ENCODE measurements around the gene PUS7L.
"Not testable (repeated sequence)": the region's sequence is repeated elsewhere in the genome, so short reads cannot be mapped to it uniquely, and the experiment has no call there.

Gene PUS7L, protein sequence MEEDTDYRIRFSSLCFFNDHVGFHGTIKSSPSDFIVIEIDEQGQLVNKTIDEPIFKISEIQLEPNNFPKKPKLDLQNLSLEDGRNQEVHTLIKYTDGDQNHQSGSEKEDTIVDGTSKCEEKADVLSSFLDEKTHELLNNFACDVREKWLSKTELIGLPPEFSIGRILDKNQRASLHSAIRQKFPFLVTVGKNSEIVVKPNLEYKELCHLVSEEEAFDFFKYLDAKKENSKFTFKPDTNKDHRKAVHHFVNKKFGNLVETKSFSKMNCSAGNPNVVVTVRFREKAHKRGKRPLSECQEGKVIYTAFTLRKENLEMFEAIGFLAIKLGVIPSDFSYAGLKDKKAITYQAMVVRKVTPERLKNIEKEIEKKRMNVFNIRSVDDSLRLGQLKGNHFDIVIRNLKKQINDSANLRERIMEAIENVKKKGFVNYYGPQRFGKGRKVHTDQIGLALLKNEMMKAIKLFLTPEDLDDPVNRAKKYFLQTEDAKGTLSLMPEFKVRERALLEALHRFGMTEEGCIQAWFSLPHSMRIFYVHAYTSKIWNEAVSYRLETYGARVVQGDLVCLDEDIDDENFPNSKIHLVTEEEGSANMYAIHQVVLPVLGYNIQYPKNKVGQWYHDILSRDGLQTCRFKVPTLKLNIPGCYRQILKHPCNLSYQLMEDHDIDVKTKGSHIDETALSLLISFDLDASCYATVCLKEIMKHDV

DNA sequence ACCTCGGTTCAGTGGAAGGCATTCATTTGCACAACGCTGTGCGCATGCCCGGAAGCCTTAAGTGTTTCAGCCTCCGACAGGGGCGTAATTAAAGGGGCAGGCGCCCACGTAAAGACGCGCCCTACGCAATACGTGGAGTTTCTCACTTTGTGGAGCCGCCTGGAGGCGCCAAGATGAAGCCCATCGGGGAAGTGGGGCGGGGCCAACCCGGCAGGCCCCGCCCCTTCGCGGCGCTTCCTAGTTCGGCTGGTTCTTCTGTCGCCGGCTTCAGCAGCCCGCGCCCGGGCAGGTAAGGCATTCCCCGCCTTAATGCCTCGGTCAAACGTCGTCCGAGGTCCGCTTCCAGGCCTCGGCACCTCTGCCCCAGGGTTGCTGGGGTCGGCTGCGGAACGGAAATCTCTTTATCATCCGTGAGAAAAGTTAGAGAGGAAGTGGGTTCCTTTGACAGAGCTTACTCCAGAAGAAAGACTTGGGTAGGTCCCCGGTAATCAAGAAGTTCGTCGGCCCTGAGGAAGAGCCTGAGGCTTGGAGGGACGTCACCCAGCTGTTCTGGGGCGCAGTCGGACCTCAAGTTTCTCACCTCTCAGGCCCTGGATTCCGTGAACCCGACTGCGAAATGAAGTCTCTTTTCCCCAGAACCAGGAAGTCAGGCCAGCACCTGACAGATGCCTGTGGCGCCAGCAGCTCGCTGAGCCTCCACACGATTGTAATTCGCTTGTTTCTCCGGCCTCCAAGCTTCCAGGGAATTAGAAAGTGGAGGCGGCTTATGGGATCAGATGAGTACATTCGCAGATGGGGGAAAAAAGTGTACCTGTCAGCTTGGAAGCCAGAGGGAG is at the start of gene PUS7L, which contains the start of gene IRAK4:
PUS7L (minus strand) TSS at position 63 of the 836 bp plus-strand sequence. CDS start 3,545 bp downstream, outside the sequence.
IRAK4 (plus strand) TSS at position 224 of the 836 bp plus-strand sequence. CDS start 9,161 bp downstream, outside the sequence.
- peak; percentile 15 to 96 (median 87) for DNase-seq

DNA sequence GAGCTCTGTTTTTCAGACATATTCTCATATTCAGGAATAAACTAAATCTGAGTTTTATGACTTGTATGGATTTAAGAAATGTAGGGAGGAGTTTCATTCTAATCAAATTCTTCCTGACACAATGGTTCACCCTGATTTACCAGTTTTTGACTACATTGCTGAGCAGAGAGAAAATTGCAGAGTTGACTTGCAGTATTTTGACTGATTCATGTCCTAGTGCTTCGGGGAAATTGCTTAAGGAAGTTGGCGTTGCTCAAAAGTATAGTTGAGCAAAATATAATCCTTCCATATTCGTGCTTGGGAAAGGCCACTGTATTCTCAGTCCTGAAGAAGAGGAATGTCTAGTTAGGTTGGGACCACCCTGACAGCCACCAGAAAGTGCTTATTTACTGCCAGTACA is 48.8 kb upstream of the PUS7L start:
- DNase-seq: peak in 1 of 14 donors; percentile 0

DNA sequence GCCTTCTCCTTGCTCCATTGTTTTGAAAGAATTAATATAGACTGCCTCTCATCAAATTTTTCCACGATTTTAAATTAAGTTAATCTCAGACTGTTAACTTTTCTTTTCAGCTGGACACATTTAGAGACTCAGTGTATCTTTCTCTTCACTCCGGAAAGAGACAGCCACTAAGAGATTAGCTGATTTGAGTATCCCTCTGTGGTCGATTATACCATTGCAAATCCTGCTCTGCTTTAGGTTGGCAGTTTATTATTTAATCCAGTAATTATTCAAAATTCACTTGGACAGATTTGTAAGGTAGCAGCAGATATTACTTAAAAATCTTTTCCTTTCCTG is 48.1 kb upstream of the PUS7L start:
- DNase-seq: peak in 1 of 14 donors; percentile 23

DNA sequence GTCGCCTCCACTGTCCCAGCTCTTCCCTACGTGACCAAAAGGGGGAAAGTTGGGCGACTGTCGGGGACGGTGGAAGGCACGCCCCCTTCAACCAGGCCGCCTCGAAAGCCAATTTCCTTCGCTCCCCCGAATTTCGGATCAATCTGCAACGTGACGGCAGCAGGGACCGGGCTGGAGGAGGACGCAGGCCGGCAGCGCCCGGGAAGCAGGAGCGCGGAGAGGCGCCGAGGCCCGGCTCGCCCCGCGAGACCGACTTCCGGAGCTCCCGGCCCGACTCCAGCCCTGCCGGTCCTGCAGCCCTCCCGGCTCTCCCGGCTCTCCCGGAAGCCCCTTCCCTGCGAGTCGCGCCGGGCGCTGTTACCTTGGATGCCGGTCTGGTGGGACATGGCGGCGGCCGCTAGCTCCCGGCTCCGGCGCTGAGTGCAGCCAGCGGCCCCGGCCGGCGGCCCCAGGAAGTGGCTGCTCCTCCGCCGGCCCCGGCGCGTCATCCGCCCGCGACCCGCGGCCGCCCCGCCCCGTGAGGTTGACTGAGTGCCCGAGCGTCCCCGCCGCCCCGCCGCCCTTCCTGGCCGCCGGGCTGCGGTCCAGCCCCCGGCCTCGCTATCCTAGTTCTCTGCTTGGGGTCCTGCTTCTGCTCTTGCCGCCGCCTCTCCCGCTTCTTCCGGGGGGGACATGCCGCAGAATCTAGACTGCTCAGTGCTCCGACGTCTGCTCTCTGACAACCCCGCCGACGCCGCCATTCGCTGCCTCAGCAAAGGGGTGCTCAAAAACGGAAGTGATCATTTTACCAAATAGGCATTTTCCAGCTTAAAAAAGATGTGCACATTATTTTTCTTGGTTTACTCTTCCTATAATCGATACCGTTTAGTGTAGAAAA is 47.5 kb upstream of the PUS7L start, which contains the start of gene TWF1:
TWF1 (minus strand) TSS at position 458 of the 877 bp plus-strand sequence; CDS start at position 386, 72 bp downstream.
- peak in 13 of 14 donors; percentile 36 to 91 (median 75) for DNase-seq

DNA sequence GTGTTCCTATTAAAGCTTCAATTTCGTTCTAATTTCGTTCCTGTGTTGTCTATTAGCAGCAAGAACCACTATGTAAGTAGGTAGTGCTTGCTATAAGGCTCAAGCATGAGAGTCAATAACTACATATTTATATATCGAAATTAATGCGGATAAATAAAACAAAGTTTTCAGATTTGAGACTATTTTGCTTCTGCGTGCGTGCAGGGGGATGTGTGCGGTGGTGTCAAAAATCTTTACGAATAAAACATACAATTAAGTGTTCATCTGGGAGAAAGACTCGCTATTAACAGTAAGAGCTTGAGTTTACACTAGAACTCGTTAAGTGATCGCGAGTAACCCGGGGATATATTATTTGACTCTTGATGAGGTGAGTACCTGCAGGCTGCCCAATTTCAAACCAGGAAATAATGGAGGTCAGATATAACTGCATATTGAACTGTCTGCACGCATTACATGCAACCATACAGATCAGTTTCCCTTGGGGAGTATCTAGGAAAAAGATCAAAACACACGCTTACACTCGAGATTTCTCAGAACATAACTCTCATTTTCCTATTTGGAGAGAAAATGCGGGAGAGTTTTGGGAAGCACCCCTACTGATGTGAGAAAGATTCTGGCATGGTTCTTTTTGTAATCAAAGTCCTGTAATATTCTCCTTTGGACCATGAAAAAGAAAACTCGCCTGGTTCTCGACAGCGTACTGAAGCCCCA is 46.7 kb upstream of the PUS7L start:
- DNase-seq: no peak

DNA sequence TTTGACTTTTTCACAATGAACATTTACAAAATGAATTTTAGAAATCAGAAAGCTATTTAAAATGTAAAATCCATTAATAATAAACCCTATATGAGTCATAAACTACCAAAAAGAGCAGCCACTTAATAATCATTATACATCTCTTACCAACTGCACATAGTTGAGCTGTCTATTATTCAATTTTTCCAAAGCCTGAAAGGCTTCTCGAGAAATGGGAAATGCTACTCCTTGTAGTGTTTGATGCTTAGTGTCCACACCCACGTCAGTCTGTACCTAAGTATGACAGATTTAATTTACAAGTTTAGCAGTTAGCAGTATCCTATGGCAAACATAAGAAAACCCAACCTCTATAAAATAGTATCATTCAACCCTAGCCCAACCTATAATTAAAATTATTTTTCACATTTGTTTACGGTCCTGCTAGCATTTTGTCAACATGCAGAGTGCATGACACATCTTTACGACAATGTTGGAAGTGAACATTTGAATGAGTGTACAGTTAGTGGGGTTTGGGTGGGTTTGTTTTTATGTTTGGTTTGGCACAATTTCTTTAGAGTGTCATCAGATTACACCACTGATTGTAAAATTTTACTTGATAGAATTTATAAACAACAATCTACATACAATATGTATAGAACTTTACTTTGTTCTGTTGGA is 39.1 kb upstream of the PUS7L start:
- DNase-seq: no peak

DNA sequence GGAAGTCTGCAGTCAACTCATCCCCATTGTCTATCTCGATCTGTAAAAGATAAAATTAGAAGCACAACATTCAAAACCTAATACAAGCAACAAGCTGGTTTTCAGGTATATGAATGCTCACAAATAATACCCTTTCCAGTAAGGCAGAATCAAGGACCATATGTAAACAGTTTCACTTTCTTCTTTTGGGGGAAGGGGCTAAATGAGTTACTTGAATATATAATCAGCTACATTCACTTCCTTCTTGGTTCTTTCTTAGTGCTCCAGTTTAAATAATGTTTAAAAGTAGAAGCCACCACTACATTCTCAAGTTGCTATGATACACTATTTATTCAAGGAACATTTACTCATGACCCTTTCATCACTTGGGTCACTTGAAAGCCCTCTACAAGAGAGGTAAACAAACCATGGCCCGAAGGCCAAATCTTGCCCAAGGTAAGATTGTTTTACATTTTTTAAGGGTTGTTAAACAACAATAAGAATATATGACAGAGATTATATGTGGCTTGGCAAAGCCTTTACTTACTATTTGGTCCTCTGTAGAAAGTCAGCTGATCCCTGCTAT is 37.2 kb upstream of the PUS7L start:
- no peak for DNase-seq

DNA sequence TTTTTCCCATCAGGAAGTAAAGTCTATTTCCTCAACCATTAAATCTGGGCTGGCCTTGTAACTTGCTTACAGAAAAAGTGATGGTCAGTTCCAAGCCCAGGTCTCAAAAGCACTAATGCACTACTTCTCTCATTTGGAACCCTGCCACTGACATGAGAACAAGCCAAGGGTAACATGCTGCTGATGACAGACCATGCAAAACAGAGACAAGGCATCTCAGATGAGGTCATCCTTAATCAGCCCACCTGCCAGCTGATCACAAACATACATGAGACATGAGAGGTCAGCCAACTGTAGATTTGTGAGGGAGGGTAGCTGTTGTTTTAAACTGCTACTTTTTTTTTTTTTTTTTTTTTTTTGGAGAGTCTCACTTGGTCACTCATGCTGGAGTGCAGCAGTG is 31.4 kb upstream of the PUS7L start:
- no peak for DNase-seq

DNA sequence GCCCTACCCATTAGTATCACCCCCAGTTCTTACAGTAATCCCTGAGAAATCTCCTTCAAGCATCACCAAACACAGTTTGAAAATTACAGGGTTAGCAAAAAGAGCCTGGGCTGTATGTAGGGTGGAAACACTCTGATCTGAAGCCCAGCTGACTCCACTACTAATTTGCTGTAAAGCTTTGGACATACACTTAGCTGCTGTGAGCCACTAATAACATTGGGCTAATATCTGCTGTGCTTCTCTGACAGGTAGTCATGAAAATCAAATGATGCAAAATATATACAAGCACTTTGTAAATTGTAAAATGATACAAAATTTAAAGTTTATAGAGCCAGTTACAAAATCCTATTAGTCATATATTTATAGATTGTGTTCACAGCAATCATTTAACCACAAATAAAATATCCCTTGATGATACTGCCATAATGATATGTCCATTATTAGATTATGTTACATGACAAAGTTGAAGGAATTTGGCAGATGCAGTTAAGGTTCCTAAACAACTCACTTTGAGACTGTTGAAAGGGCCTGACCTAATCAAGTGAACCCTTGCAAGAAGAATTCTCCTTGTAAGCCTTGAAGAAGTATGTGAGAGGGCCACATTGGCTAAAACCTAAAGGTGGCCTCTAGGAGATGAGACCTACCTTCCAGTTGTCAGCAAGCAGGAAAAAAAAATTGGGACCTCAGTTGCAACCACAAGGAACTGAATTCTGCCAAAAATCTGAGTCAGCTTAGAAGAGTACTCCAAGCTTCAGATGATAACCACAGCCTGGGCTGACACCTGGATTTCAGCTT is 28.5 kb upstream of the PUS7L start:
- no peak for DNase-seq

DNA sequence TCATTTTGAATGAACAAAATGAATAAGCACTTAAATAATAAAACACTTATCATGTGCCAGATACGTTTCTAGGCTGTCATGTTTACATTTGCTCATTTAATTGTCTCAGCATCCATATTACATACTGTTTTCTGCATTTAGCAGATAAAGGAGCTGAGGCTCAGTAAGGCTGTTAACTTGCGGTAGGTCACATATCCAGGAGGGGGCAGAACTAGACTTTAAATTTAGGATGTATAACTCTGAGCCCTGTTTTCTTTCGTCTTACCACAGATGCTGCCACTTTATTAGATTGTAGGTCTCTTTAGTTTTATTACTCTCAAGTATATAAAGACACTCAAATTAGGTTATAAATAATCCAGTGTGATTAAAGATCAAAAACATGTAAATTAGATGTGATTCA is 17.9 kb upstream of the PUS7L start:
- no peak for DNase-seq

DNA sequence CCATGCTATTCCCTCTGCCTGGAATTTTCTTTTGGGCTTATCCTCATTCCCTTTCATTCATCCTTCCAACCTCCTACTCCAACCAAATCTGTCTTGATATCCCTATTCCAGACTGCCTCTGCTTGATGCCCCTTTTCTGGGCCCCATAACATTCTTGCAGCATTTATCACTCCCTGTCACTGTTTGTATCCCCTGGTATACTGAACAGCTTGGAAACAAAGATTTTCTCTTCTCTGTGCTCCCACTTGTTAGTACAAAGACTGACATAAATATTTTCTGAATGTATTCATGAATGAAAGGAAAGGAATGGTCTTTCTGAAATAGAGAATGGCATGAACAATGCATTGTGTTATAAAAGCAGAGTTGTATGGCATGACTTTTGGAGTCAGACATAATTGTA is 7.7 kb upstream of the PUS7L start:
- no peak for DNase-seq

DNA sequence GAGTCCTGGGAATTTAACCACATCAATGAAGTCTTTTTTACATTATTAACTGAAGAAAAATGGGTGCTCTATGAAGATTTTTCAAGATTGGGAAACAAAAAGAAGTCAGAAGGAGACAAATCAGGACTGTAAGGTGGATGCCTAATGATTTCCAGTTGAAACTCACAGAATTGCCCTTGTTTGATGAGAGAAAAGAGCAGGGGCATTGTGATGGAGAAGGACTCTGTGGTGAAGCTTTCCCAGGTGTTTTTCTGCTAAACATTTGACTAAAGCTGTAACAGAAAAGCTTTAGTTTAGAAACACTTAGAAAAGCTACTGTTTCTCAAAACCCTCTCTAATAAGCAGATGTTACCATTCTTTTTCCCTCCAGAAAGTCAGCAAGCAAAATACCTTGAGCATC is 5.9 kb upstream of the PUS7L start:
- DNase-seq: no peak

DNA sequence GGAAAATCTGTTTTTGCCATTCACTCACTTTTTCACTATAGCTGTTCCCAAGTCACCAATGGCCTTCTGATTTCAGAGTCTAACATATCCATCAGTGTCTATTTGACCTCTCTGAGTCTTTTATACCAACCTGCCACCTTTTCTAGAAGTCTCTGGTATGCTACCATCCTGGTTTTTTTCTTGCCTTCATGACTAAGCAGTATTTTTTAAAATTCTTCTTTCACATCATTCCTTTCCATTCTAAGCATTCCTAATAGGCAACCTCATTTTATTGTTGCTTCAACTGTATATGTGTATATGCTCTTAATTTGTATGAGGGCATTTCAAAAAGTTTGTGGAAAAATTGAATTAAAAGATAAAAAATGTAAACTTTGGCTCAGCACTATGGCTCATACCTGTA is 5.2 kb upstream of the PUS7L start:
- DNase-seq: no peak

DNA sequence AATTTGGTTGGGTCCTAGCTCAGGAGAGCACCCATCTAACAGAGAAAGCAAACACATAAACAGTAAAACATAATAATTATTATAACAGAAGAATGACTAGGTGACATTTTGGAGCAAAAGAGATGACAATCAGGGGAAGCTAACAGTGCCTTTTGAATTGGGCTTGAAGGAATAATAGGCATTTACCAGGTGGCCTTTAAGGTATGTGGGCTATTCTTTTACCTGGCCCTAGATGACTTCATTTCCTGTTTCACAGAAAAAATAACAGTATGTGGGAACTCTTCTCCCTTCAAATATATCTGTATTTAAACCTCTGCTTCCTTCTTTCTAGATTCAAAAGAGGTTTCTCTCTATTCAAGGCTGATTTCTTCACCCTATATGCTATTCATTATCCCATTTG is 4.0 kb upstream of the PUS7L start:
- no peak for DNase-seq

DNA sequence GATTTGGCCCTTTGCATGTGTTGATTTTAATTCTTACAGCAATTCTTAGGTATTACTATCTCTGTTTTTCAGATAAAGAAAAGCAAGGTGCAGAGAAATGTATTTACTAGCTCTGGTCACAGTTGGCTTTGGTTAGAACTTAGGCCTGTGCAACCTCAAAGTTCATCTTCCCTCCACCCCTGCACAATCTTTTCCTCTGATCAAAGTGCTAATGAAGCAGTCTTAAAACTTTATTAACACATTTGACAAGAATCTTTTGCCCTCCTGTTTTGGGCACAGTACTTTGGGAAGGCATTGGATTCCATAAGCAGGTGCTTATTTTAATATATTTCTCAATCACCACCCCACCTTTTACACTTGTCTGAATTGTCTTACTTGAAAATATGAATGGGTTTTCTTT is 2.9 kb upstream of the PUS7L start:
- DNase-seq: no peak

DNA sequence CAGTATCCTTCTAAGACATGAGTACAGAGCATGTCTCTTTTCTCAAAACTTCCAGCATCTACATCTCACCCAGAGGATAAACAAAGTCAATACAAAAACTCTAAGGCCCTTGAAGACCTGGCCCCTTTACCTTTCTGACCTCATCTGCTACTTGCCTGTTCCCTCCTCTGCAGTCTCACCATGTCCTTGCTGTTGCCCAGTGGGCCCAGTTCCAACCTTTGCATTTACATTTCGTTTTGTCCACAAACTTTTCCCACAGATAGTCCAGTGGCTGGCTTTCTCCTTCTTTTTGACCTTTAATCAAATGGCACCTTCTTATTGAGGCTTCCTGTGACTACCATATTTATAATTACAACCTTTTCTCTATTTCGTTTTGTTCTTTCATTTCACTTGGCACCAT is 1.8 kb upstream of the PUS7L start:
- no peak for DNase-seq

DNA sequence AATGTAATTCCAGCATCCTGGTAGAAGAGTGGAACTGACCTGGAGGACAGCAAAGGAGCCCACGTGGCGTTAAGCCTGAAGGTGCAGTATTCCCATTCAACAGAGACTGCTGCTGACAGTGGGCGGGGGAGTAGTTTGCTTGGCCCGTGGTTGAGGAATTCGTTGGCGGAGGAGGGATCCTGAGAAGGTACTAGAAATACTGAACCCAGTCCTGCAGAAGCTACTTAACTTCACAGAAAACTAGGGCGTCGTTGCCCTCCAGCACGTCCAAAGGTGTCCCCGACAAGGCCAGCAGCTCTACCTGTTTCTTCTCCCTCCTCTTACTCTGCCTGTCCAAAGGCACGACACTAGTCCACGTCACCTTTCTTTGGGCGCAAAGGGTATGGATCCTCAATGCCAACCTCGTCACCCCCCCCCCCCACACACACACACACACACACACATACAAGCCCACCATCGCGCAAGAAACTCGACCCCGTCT is 303 bp downstream of the PUS7L start:
- peak in 7 of 14 donors; percentile 37 to 75 (median 64) for DNase-seq

DNA sequence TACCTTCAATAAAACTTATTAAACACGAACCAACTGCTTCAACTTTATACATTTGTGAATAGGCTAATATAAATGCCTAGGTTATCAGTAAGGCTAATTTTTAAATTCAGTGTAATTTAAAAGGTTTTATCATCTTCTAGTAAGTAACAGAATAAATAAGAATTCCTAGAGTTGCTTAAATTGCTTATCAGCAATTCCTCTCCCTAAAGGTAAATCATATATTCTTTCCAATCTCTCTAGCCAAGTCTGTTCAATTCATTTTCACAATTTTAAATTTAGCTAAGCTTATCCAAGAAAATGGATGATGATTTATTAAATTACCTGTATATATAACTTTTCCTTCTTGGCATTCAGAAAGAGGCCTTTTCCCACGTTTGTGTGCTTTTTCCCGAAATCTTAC is 4.6 kb downstream of the PUS7L start:
- DNase-seq: no peak

DNA sequence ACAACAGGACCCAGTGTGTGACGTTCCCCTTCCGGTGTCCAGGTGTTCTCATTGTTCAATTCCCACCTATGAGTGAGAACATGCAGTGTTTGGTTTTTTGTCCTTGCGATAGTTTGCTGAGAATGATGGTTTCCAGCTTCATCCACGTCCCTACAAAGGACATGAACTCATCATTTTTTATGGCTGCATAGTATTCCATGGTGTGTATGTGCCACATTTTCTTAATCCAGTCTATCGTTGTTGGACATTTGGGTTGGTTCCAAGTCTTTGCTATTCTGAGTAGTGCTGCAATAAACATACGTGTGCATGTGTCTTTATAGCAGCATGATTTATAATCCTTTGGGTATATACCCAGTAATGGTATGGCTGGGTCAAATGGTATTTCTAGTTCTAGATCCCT is 7.2 kb downstream of the PUS7L start:
- not testable (repeated sequence) for DNase-seq

All from C1 segment of cervical spinal cord (tissue), 14 donors.